ENCODE results near the gene RGL3.
"Not testable (repeated sequence)": the region's sequence is repeated elsewhere in the genome, so short reads cannot be mapped to it uniquely, and the experiment has no call there.

The RGL3 gene

GRCh38 chr19:11416346-11417052 is 2.6 kb downstream of the RGL3 start:
- no peak for DNase-seq

- DNase-seq, result no peak
Measured at GRCh38 chr19:11414544-11414943, 4.6 kb downstream of the RGL3 start.

- DNase-seq, result no peak
Measured at GRCh38 chr19:11410682-11411081, 8.4 kb downstream of the RGL3 start.

GRCh38 chr19:11408591-11408990 is 10.5 kb downstream of the RGL3 start:
- no peak for DNase-seq

- not testable (repeated sequence) for DNase-seq
Measured at GRCh38 chr19:11406703-11407236, 12.3 kb downstream of the RGL3 start.

- DNase-seq, result no peak
Measured at GRCh38 chr19:11405846-11406643, 13.1 kb downstream of the RGL3 start.

GRCh38 chr19:11404588-11405222 is 14.4 kb downstream of the RGL3 start:
- no peak for DNase-seq

GRCh38 chr19:11401808-11402543 is 17.1 kb downstream of the RGL3 start:
- DNase-seq, result no peak

GRCh38 chr19:11400798-11401197 is 18.3 kb downstream of the RGL3 start:
- DNase-seq, result no peak

GRCh38 chr19:11399667-11400066 is 19.4 kb downstream of the RGL3 start:
- DNase-seq, result no peak

- DNase-seq, result no peak
Measured at GRCh38 chr19:11397089-11397610, 22.0 kb downstream of the RGL3 start.

- no peak for DNase-seq
Measured at GRCh38 chr19:11390933-11391680, 28.0 kb downstream of the RGL3 start.

- no peak for DNase-seq
Measured at GRCh38 chr19:11390359-11390758, 28.8 kb downstream of the RGL3 start.

- no peak for DNase-seq
Measured at GRCh38 chr19:11387162-11388034, 31.7 kb downstream of the RGL3 start.

GRCh38 chr19:11384778-11385129 is 34.4 kb downstream of the RGL3 start:
- no peak for DNase-seq

GRCh38 chr19:11383706-11384048 is 35.4 kb downstream of the RGL3 start:
- no peak for DNase-seq

GRCh38 chr19:11382898-11383705 is 36.0 kb downstream of the RGL3 start:
- peak; percentile 25 for DNase-seq

GRCh38 chr19:11380653-11381537 is 38.2 kb downstream of the RGL3 start:
- no peak for DNase-seq

- no peak for DNase-seq
Measured at GRCh38 chr19:11379857-11380350, 39.2 kb downstream of the RGL3 start.
